IPS-NIHi7 (cell line): ENCODE measurements around the gene LTBP3.

Experiments used
- DNase-seq: peaks from one replicate; pipeline ENCODE4 v3.0.0; 2012; ENCODE audit warnings: mixed read lengths; ENCODE audit errors: extremely low spot score

Gene LTBP3

GRCh38 chr11:65585396-65586246, 27.5 kb upstream of the LTBP3 start:
- DNase-seq = no peak

GRCh38 chr11:65584723-65585171, 26.6 kb upstream of the LTBP3 start:
- DNase-seq = no peak

- DNase-seq = no peak
These were observed 25.9 kb upstream of the LTBP3 start for GRCh38 chr11:65584106-65584505.

- no peak for DNase-seq
These were observed 25.4 kb upstream of the LTBP3 start for GRCh38 chr11:65583589-65583988.

- no peak for DNase-seq
These were observed 23.8 kb upstream of the LTBP3 start for GRCh38 chr11:65581928-65582327.

- DNase-seq = no peak
These were observed 22.6 kb upstream of the LTBP3 start for GRCh38 chr11:65580756-65581155.

- no peak for DNase-seq
These were observed 22.0 kb upstream of the LTBP3 start for GRCh38 chr11:65580031-65580692.

- no peak for DNase-seq
These were observed 21.1 kb upstream of the LTBP3 start for GRCh38 chr11:65579291-65579690.

- DNase-seq = no peak
These were observed 20.5 kb upstream of the LTBP3 start for GRCh38 chr11:65578667-65579066.

GRCh38 chr11:65578134-65578533, 20.0 kb upstream of the LTBP3 start:
- DNase-seq = no peak

- DNase-seq = no peak
These were observed 19.6 kb upstream of the LTBP3 start for GRCh38 chr11:65577756-65578109.

GRCh38 chr11:65576867-65577755, 19.0 kb upstream of the LTBP3 start:
- no peak for DNase-seq

- DNase-seq = no peak
These were observed 18.2 kb upstream of the LTBP3 start for GRCh38 chr11:65576232-65576866.

GRCh38 chr11:65575568-65576231, 17.5 kb upstream of the LTBP3 start, which contains the start of gene EHBP1L1:
Gene EHBP1L1, plus strand, starts transcription at chr11:65576053. Its CDS starts 250 bp downstream, at chr11:65576303.
- peak; percentile 70 for DNase-seq

GRCh38 chr11:65574811-65575567, 16.8 kb upstream of the LTBP3 start:
- DNase-seq = no peak

- peak; percentile 97 for DNase-seq
These were observed 16.1 kb upstream of the LTBP3 start for GRCh38 chr11:65574109-65574810.

- no peak for DNase-seq
These were observed 15.4 kb upstream of the LTBP3 start for GRCh38 chr11:65573391-65574079.

- DNase-seq = peak; percentile 74
These were observed 14.3 kb upstream of the LTBP3 start, which contains the start of gene FAM89B for GRCh38 chr11:65572356-65573051. Gene FAM89B, plus strand, starts transcription at chr11:65572538. Its CDS starts 132 bp downstream, at chr11:65572670.
